WTC11 (cell line): ENCODE data around the gene ADAP1.
A peak's percentile ranks its signal among the peaks of the same experiment; 100 is the strongest.

Experiments
- CBFB ChIP-seq: sonication (generic); formaldehyde crosslinking; IDR thresholded peaks from 2 replicates; pipeline ENCODE4 v1.8.1; 2022; ENCODE audit warnings: mild to moderate bottlenecking, low read depth, missing genetic modification reagents
- OVOL2 ChIP-seq: fragments of 250-450 bp; sonication (Bioruptor Pico); IDR thresholded peaks from 2 replicates; pipeline ENCODE4 v1.9.0; 2021; ENCODE audit warnings: mild to moderate bottlenecking, borderline replicate concordance
- TEAD4 ChIP-seq: sonication (generic); formaldehyde crosslinking; IDR thresholded peaks from 2 replicates; pipeline ENCODE4 v1.8.0; 2022; ENCODE audit warnings: mild to moderate bottlenecking, missing genetic modification reagents
- TP53 ChIP-seq: sonication (generic); formaldehyde crosslinking; IDR thresholded peaks from 2 replicates; pipeline ENCODE4 v1.8.1; 2023; ENCODE audit warnings: mild to moderate bottlenecking, missing genetic modification reagents
- TF ChIP-seq, protein P1 (sequence below): fragments of 200-600 bp; IDR thresholded peaks from 2 replicates; pipeline ENCODE4 v1.8.0; 2022; ENCODE audit warnings: antibody characterized with exemption
- TF ChIP-seq, protein P2 (sequence below): sonication (generic); formaldehyde crosslinking; IDR thresholded peaks from 2 replicates; pipeline ENCODE4 v1.8.1; 2022; ENCODE audit warnings: low read depth, mild to moderate bottlenecking, moderate library complexity, missing genetic modification reagents, borderline replicate concordance

DNA sequence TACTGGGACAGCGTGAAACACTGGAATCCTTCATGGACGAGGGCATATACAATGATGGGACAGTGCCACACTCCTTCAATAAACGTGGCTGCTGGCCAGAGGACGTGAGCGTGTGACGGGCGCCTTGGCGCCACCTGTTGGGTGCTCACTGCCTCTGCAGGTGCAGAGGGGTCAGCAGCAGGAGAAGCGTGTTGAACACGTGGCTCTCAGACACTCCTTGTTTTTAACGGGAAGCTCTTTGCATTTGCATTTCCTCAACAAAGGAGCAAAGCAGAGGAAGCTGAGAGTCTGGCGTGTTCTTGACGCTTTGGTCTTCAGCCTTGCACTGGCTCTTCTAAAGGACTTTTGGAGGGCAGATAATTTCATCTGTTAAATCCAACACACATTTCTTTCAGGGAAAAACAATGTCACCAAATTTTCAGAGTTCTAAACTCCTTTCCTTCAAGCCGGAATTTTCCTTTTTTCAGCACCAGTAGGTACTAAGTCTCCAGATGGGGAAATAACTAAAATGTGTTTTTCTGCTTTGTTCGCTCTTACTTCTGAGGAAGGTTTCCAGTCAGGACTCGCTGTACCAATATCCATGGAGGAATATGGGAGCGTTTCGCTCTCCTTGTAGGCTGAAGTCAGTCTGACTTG, 81.0 kb downstream of the ADAP1 start:
- TF ChIP-seq TP53 (CRISPR knock-in tag) (peak; percentile 93), OVOL2 (CRISPR knock-in tag) (no peak), TEAD4 (CRISPR knock-in tag) (peak; percentile 95), CBFB (no peak)
- TF ChIP-seq, protein P1, sequence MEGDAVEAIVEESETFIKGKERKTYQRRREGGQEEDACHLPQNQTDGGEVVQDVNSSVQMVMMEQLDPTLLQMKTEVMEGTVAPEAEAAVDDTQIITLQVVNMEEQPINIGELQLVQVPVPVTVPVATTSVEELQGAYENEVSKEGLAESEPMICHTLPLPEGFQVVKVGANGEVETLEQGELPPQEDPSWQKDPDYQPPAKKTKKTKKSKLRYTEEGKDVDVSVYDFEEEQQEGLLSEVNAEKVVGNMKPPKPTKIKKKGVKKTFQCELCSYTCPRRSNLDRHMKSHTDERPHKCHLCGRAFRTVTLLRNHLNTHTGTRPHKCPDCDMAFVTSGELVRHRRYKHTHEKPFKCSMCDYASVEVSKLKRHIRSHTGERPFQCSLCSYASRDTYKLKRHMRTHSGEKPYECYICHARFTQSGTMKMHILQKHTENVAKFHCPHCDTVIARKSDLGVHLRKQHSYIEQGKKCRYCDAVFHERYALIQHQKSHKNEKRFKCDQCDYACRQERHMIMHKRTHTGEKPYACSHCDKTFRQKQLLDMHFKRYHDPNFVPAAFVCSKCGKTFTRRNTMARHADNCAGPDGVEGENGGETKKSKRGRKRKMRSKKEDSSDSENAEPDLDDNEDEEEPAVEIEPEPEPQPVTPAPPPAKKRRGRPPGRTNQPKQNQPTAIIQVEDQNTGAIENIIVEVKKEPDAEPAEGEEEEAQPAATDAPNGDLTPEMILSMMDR = peak; percentile 82
- TF ChIP-seq, protein P2, sequence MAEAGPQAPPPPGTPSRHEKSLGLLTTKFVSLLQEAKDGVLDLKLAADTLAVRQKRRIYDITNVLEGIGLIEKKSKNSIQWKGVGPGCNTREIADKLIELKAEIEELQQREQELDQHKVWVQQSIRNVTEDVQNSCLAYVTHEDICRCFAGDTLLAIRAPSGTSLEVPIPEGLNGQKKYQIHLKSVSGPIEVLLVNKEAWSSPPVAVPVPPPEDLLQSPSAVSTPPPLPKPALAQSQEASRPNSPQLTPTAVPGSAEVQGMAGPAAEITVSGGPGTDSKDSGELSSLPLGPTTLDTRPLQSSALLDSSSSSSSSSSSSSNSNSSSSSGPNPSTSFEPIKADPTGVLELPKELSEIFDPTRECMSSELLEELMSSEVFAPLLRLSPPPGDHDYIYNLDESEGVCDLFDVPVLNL = no peak
